H1 (cell line): ENCODE data around the gene CHD6. TPM values are rescaled to one million over a fixed set of nuclear protein-coding genes. Genes with fewer than 3 reads are reported as not detected.

Source experiments
- CTCF ChIA-PET: fragments of 300-600 bp; sonication (Branson Sonifier 250); formaldehyde crosslinking; loops from one replicate; lab custom pipeline; 2021; ENCODE audit not compliant: partially characterized antibody; lab: Charles Lee
- POLR2A ChIA-PET: fragments of 300-600 bp; sonication (Branson Sonifier 250); formaldehyde crosslinking; loops from one replicate; lab custom pipeline; 2021; ENCODE audit warnings: inconsistent platforms; ENCODE audit not compliant: partially characterized antibody; lab: Charles Lee
- DNase-seq, 2 experiments: peaks; one replicate each; pipeline versions ENCODE4 v3.0.0 to v3.0.0-alpha.2; 2010 to 2022; ENCODE audit warnings: low spot score in 2 of 2, low read depth in 1 of 2, mixed read lengths in 1 of 2
- FAIRE-seq: peaks from 2 replicates; lab custom pipeline; 2011; peaks lifted over from hg19 to GRCh38; lab: Jason Lieb, UNC
- H2AFZ ChIP-seq: 2 replicates; pipeline ENCODE4 v1.8.1; 2012; ENCODE audit warnings: low read length, inconsistent platforms
- H2AK5ac ChIP-seq: 2 replicates; pipeline ENCODE4 v1.6.1; 2013; ENCODE audit warnings: low read depth, low read length
- H2BK120ac ChIP-seq: replicated peaks from 2 replicates; pipeline ENCODE3; 2013; ENCODE audit warnings: low read depth, low read length, inconsistent platforms
- H2BK12ac ChIP-seq: 2 replicates; pipeline ENCODE4 v1.6.1; 2013; ENCODE audit warnings: low read depth, low read length
- H2BK15ac ChIP-seq: 2 replicates; pipeline ENCODE4 v1.6.1; 2013; ENCODE audit warnings: low read length
- H2BK20ac ChIP-seq: 2 replicates; pipeline ENCODE4 v1.6.1; 2013; ENCODE audit warnings: low read length
- H2BK5ac ChIP-seq: 2 replicates; pipeline ENCODE4 v1.6.1; 2013; ENCODE audit warnings: low read depth, low read length
- H3K14ac ChIP-seq: 2 replicates; pipeline ENCODE4 v1.6.1; 2013; ENCODE audit warnings: inconsistent platforms; ENCODE audit not compliant: insufficient read length
- H3K18ac ChIP-seq: 2 replicates; pipeline ENCODE4 v1.6.1; 2013; ENCODE audit warnings: low read length; ENCODE audit errors: extremely low read depth
- H3K23ac ChIP-seq: 2 replicates; pipeline ENCODE4 v1.6.1; 2013; ENCODE audit warnings: inconsistent platforms; ENCODE audit not compliant: insufficient read length
- H3K23me2 ChIP-seq: 2 replicates; pipeline ENCODE4 v1.6.1; 2013; ENCODE audit warnings: low read depth, low read length
- H3K27ac ChIP-seq: 2 replicates; pipeline ENCODE4 v1.6.1; 2011; ENCODE audit warnings: low read depth, low read length, inconsistent platforms
- H3K27me3 ChIP-seq, 4 experiments: replicated peaks in 1 of 4; 1 replicate in 1 of 4; 2 replicates in 3 of 4; pipeline versions ENCODE4 v1.6.1 to v1.8.1; 2011 to 2013; ENCODE audit warnings: low read length in 3 of 4, mild to moderate bottlenecking in 3 of 4, inconsistent platforms in 2 of 4, mixed read lengths in 2 of 4, moderate library complexity in 1 of 4; ENCODE audit not compliant: control insufficient read depth in 3 of 4, insufficient read depth in 3 of 4; ENCODE audit errors: extremely low read depth in 1 of 4
- H3K36me3 ChIP-seq, 4 experiments: 2 replicates each; pipeline versions ENCODE4 v1.6.1 to v1.8.1; 2011 to 2013; ENCODE audit warnings: mild to moderate bottlenecking in 4 of 4, low read length in 3 of 4, moderate library complexity in 2 of 4, control low read depth in 1 of 4, inconsistent platforms in 1 of 4; ENCODE audit not compliant: insufficient read depth in 4 of 4, control insufficient read depth in 2 of 4
- H3K4ac ChIP-seq: replicated peaks from 2 replicates; pipeline ENCODE3; 2013; ENCODE audit warnings: low read length, low read depth, mixed read lengths, inconsistent platforms; ENCODE audit not compliant: insufficient read length
- H3K4me1 ChIP-seq, 4 experiments: replicated peaks in 1 of 4; 1 replicate in 1 of 4; 2 replicates in 3 of 4; pipeline versions ENCODE4 v1.6.1 to v1.8.1; 2011 to 2013; ENCODE audit warnings: low read length in 3 of 4, inconsistent platforms in 2 of 4, mixed read lengths in 1 of 4; ENCODE audit not compliant: insufficient read depth in 4 of 4, control insufficient read depth in 3 of 4
- H3K4me2 ChIP-seq, 2 experiments: 2 replicates each; pipeline versions ENCODE4 v1.6.1 to v1.8.1; 2011 to 2013; ENCODE audit warnings: low read depth in 2 of 2, low read length in 2 of 2, control low read depth in 1 of 2, inconsistent platforms in 1 of 2, mild to moderate bottlenecking in 1 of 2; ENCODE audit not compliant: insufficient read depth in 1 of 2
- H3K4me3 ChIP-seq, 4 experiments: fragments of 200-600, 300-600 bp in 1 of 4; sonication (generic), shearing (Covaris generic), sonication (Bioruptor Twin) in 1 of 4; 2 replicates each; pipeline versions ENCODE4 v1.5.1 to v1.8.1; 2011 to 2016; ENCODE audit warnings: low read length in 4 of 4, low read depth in 3 of 4, control low read depth in 2 of 4, inconsistent platforms in 2 of 4, mild to moderate bottlenecking in 2 of 4, mixed read lengths in 1 of 4, moderate library complexity in 1 of 4; ENCODE audit not compliant: insufficient read depth in 2 of 4; ENCODE audit errors: extremely low read depth in 1 of 4
- H3K56ac ChIP-seq: replicated peaks from 2 replicates; pipeline ENCODE3; 2013; ENCODE audit warnings: low read depth, mild to moderate bottlenecking, mixed read lengths, low read length, inconsistent platforms; ENCODE audit not compliant: insufficient read length
- H3K79me1 ChIP-seq: 2 replicates; pipeline ENCODE4 v1.6.1; 2013; ENCODE audit warnings: low read depth, low read length, control low read depth
- H3K79me2 ChIP-seq, 2 experiments: 2 replicates each; pipeline versions ENCODE4 v1.6.1 to v1.8.1; 2012 to 2013; ENCODE audit warnings: low read length in 2 of 2, mild to moderate bottlenecking in 2 of 2, inconsistent platforms in 1 of 2; ENCODE audit not compliant: insufficient read depth in 2 of 2, control insufficient read depth in 1 of 2
- H3K9ac ChIP-seq, 4 experiments: replicated peaks in 1 of 4; 1 replicate in 1 of 4; 2 replicates in 3 of 4; pipeline versions ENCODE4 v1.6.1 to v1.8.1; 2011 to 2013; ENCODE audit warnings: low read depth in 3 of 4, low read length in 3 of 4, control low read depth in 2 of 4, mild to moderate bottlenecking in 2 of 4, moderate library complexity in 2 of 4, inconsistent platforms in 1 of 4; ENCODE audit errors: extremely low read depth in 1 of 4
- H3K9me3 ChIP-seq, 2 experiments: 2 replicates each; pipeline versions ENCODE4 v1.6.1 to v1.8.1; 2012 to 2013; ENCODE audit warnings: mild to moderate bottlenecking in 2 of 2, moderate library complexity in 2 of 2, control low read depth in 1 of 2, inconsistent platforms in 1 of 2, low read depth in 1 of 2, low read length in 1 of 2, mixed read lengths in 1 of 2; ENCODE audit not compliant: insufficient read depth in 2 of 2
- H4K20me1 ChIP-seq, 2 experiments: replicated peaks in 1 of 2; 2 replicates each; pipeline versions ENCODE3 to v1.8.1; 2011 to 2013; ENCODE audit warnings: inconsistent platforms in 2 of 2, low read length in 2 of 2, mild to moderate bottlenecking in 1 of 2; ENCODE audit not compliant: insufficient read depth in 2 of 2, control insufficient read depth in 1 of 2
- H4K5ac ChIP-seq: 2 replicates; pipeline ENCODE4 v1.6.1; 2013; ENCODE audit warnings: low read length, low read depth, mixed read lengths, inconsistent platforms; ENCODE audit not compliant: insufficient read length
- H4K8ac ChIP-seq: 2 replicates; pipeline ENCODE4 v1.8.0; 2013; ENCODE audit warnings: mild to moderate bottlenecking, moderate library complexity, low read length, inconsistent platforms; ENCODE audit not compliant: insufficient read depth; ENCODE audit errors: extremely low read depth
- H4K91ac ChIP-seq: replicated peaks from 2 replicates; pipeline ENCODE3; 2013; ENCODE audit warnings: low read length, mixed read lengths, inconsistent platforms; ENCODE audit not compliant: insufficient read length
- CHD1 ChIP-seq: IDR thresholded peaks from 2 replicates; pipeline ENCODE4 v1.6.1; 2012; ENCODE audit warnings: low read depth, low read length, improper control_type of control experiment
- CREB1 ChIP-seq: IDR thresholded peaks from 2 replicates; pipeline ENCODE4 v1.6.1; 2012; ENCODE audit warnings: inconsistent platforms
- HDAC6 ChIP-seq: IDR thresholded peaks from one replicate; pipeline ENCODE4 v1.7.1; 2012; ENCODE audit warnings: low read depth, mild to moderate bottlenecking, inconsistent platforms, low read length, moderate library complexity
- POLR2A ChIP-seq, 2 experiments: IDR thresholded peaks; 1 replicate in 1 of 2; 2 replicates in 1 of 2; pipeline ENCODE4 v1.6.1; 2011; ENCODE audit warnings: low read depth in 2 of 2, low read length in 2 of 2, mild to moderate bottlenecking in 2 of 2; ENCODE audit errors: control extremely low read depth in 1 of 2
- SIRT6 ChIP-seq: IDR thresholded peaks from one replicate; pipeline ENCODE4 v1.7.1; 2012; ENCODE audit warnings: low read length, inconsistent platforms
- WGBS, 2 experiments: shearing (Covaris generic) in 1 of 2; methylation state at CpG; one replicate each; pipeline versions ENCODE4 v1.1.6 to v1.1.7; 2013 to 2015; ENCODE audit warnings: low lambda C conversion rate in 2 of 2, mixed read lengths in 2 of 2, inconsistent platforms in 1 of 2, low coverage in 1 of 2, missing lambda C conversion rate in 1 of 2; ENCODE audit not compliant: insufficient replicate concordance in 2 of 2, insufficient coverage in 1 of 2, insufficient read length in 1 of 2; ENCODE audit errors: extremely low coverage in 1 of 2, missing lambda C conversion rate in 1 of 2; 5-methylcytosine and 5-hydroxymethylcytosine counted together
- polyA plus RNA-seq, 7 experiments: library from polyadenylated mRNA; depleted of rRNA in 3 of 7; stranded (reverse) in 5 of 7; unstranded in 2 of 7; fragments of >200 nt in 5 of 7; fragments of 200-250 nt in 2 of 7; gene quantifications; 1 replicate in 5 of 7; 2 replicates in 1 of 7; 4 replicates in 1 of 7; pipeline versions ENCODE4 v1.2.1 to v1.2.3, GENCODE V29; 2011 to 2013; ENCODE audit warnings: missing spikeins in 2 of 7, mixed read lengths in 2 of 7
- total RNA-seq: library from RNA; stranded (reverse); fragmentation: NEBNext Ultra II Directional; extraction: Animal tissue kit (Norgen Biotek cat#: 25700); gene quantifications from 2 replicates; pipeline ENCODE4 v1.2.1, GENCODE V29; 2021

Gene CHD6
- total and polyA plus RNA-seq, 2 of the 8 experiments (the other 6 are each of a cell fraction or from before 2014, with no cell fraction given): 11.1 to 62.9 TPM

DNA sequence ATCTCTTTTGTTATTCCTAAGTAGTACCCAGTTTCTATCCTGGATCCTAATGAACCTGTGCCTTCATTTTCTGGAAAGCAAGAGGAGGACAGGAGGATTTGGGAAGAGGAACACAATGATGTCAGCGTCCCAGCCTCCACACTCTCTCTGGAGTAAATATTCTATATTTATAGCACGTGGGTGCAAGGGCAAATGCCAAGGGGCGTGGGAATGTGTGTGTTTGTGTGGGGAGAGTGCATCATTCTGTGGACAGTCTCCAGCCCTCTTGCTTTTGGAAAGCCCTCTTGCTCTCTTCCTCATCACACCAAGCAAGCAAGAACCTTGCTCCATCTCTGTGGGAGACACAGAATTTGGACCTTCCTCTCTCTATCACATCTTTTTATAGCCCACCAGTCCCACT, 148.3 kb downstream of the CHD6 start:
- Histone ChIP-seq H3K4me2 (no peak overlapping the region), H2BK20ac (no peak overlapping the region), H4K5ac (no peak overlapping the region), H3K9me3 (no peaks in the 10 kb centered on the region), H3K4ac (no peak overlapping the region), H3K4me1 (no peaks in the 10 kb centered on the region), H4K8ac (no peak overlapping the region), H4K91ac (no peak overlapping the region), H2BK5ac (no peak overlapping the region), H3K23me2 (no peaks in the 10 kb centered on the region; the same call in 1 of the 2 replicates), H3K4me3 (no peak overlapping the region), H2BK120ac (no peak overlapping the region), H3K23ac (no peak overlapping the region), H2AK5ac (no peak overlapping the region), H3K79me2 (no peaks in the 10 kb centered on the region), H2AFZ (no peak overlapping the region), H3K56ac (no peak overlapping the region), H3K18ac (no peak overlapping the region), H4K20me1 (no peaks in the 10 kb centered on the region), H3K27me3 (no peaks in the 10 kb centered on the region), H3K9ac (no peak overlapping the region), H3K27ac (no peak overlapping the region), H2BK15ac (no peak overlapping the region), H3K14ac (no peak overlapping the region), H2BK12ac (no peak overlapping the region), H3K36me3 (peaks cover 3 to 38% (median 10%) of the 10 kb centered on the region in 4 experiments; a peak in 7 of 8 replicates), H3K79me1 (no peaks in the 10 kb centered on the region)
- ChIA-PET POLR2A (no interaction called here), CTCF (no interaction called here)
- FAIRE-seq (no peak), DNase-seq (no peak)
- 98% methylated on average over 3 of the region's 3 CpGs; no CpG with 5 or more reads in 1 of the 2 experiments for WGBS, 2 experiments
- TF ChIP-seq CHD1 (no peak), SIRT6 (no peak), HDAC6 (no peak), POLR2A (IDR thresholded peaks at IDR 0.05; ENCODE audit: control extremely low read depth in 1 of 2, low read depth in 2 of 2, low read length in 2 of 2) (no peak), CREB1 (no peak)
